SU-DHL-6 (cell line): Measurements from ENCODE around the gene GRK3.

Source experiments
- H2AFZ ChIP-seq: fragments of 200-600 bp; sonication (generic); 2 replicates; pipeline ENCODE4 v1.6.1; 2014; ENCODE audit warnings: low read depth, mild to moderate bottlenecking, moderate library complexity, mixed read lengths, antibody characterized with exemption, low read length; ENCODE audit not compliant: severe bottlenecking
- H3F3A ChIP-seq: fragments of 200-600 bp; shearing (Covaris generic); 2 replicates; pipeline ENCODE4 v1.6.0; 2016; ENCODE audit warnings: antibody characterized with exemption, mild to moderate bottlenecking; ENCODE audit not compliant: insufficient read depth
- H3K27ac ChIP-seq: fragments of 200-600 bp; sonication (generic); 2 replicates; pipeline ENCODE4 v1.5.1; 2016; ENCODE audit warnings: low read depth, mild to moderate bottlenecking, low read length, moderate library complexity, mixed read lengths
- H3K27me3 ChIP-seq: fragments of 200-600 bp; sonication (generic), shearing (Covaris generic); 2 replicates; pipeline ENCODE4 v1.6.0; 2014; ENCODE audit warnings: mild to moderate bottlenecking, low read length
- H3K36me3 ChIP-seq: fragments of 200-600 bp; sonication (generic); 2 replicates; pipeline ENCODE4 v1.6.1; 2014; ENCODE audit warnings: mild to moderate bottlenecking, low read length, mixed read lengths
- H3K4me2 ChIP-seq: fragments of 300-600, 200-600 bp; shearing (Covaris generic), sonication (generic); 2 replicates; pipeline ENCODE4 v1.6.0; 2014; ENCODE audit warnings: low read length, low read depth, mild to moderate bottlenecking; ENCODE audit not compliant: poor library complexity, severe bottlenecking
- H3K4me3 ChIP-seq: fragments of 200-600 bp; sonication (generic); 2 replicates; pipeline ENCODE4 v1.5.1; 2014; ENCODE audit warnings: antibody characterized with exemption, low read length, mild to moderate bottlenecking, mixed read lengths; ENCODE audit not compliant: insufficient read depth, poor library complexity, severe bottlenecking
- H3K79me2 ChIP-seq: fragments of 200-600 bp; sonication (generic); 2 replicates; pipeline ENCODE4 v1.6.1; 2014; ENCODE audit warnings: mild to moderate bottlenecking, low read length, moderate library complexity; ENCODE audit not compliant: insufficient read depth
- H3K9ac ChIP-seq: fragments of 200-600 bp; sonication (generic); 2 replicates; pipeline ENCODE4 v1.7.0; 2014; ENCODE audit warnings: mild to moderate bottlenecking, low read length
- H3K9me2 ChIP-seq: fragments of 200-600 bp; sonication (generic); replicated peaks from 2 replicates; pipeline ENCODE4 v1.6.1; 2014; ENCODE audit warnings: low read length; ENCODE audit not compliant: insufficient read depth
- H3K9me3 ChIP-seq: fragments of 200-600 bp; sonication (generic); 2 replicates; pipeline ENCODE4 v1.6.1; 2014; ENCODE audit warnings: low read length, mixed read lengths; ENCODE audit not compliant: insufficient read depth
- H4K20me1 ChIP-seq: fragments of 200-600 bp; sonication (generic); 2 replicates; pipeline ENCODE4 v1.6.1; 2014; ENCODE audit warnings: low read depth, mild to moderate bottlenecking, antibody characterized with exemption, low read length, moderate library complexity, mixed read lengths
- CTCF ChIP-seq: fragments of 200-600 bp; sonication (generic); IDR thresholded peaks from one replicate; pipeline ENCODE4 v1.5.1; 2017; ENCODE audit warnings: antibody characterized with exemption, mild to moderate bottlenecking, low read length, moderate library complexity; ENCODE audit not compliant: insufficient read depth, poor library complexity, severe bottlenecking
- EZH2phosphoT487 ChIP-seq: fragments of 200-600 bp; sonication (generic), shearing (Covaris generic); conservative IDR thresholded peaks from 2 replicates; pipeline ENCODE4 v1.6.1; 2018; ENCODE audit warnings: mild to moderate bottlenecking, antibody characterized with exemption, low read length, moderate library complexity, mixed read lengths

The GRK3 gene

GRCh38 chr22:25668437-25668836 lies 104.0 kb downstream of the GRK3 start:
- H3K9ac ChIP-seq = no peak overlapping the region
- H2AFZ ChIP-seq = no peak overlapping the region
- no peaks in the 10 kb centered on the region for H3K79me2 ChIP-seq
- TF ChIP-seq CTCF = no peak
- no peak overlapping the region for H3K4me3 ChIP-seq
- no peaks in the 10 kb centered on the region for H3K9me3 ChIP-seq
- no peaks in the 10 kb centered on the region for H3K9me2 ChIP-seq
- no peaks in the 10 kb centered on the region for H3K36me3 ChIP-seq
- no peaks in the 10 kb centered on the region for H4K20me1 ChIP-seq
- H3K27me3 ChIP-seq = no peaks in the 10 kb centered on the region
- no peaks in the 10 kb centered on the region for H3F3A ChIP-seq
- H3K27ac ChIP-seq = no peak overlapping the region
- H3K4me2 ChIP-seq = no peak overlapping the region

GRCh38 chr22:25669253-25670069 lies 105.0 kb downstream of the GRK3 start:
- Histone ChIP-seq H3K4me2 (no peak overlapping the region), H3F3A (no peaks in the 10 kb centered on the region), H3K79me2 (no peaks in the 10 kb centered on the region), H3K27me3 (no peaks in the 10 kb centered on the region), H3K9me3 (no peaks in the 10 kb centered on the region), H3K27ac (no peak overlapping the region), H3K9me2 (no peaks in the 10 kb centered on the region), H3K36me3 (no peaks in the 10 kb centered on the region), H3K9ac (no peak overlapping the region), H3K4me3 (no peak overlapping the region), H2AFZ (no peak overlapping the region), H4K20me1 (no peaks in the 10 kb centered on the region)
- no peak for TF ChIP-seq EZH2phosphoT487
- TF ChIP-seq CTCF = no peak

GRCh38 chr22:25670070-25670461 lies 105.6 kb downstream of the GRK3 start:
- Histone ChIP-seq H3K36me3 (no peaks in the 10 kb centered on the region), H3K4me2 (no peak overlapping the region)

More at GRCh38 chr22:25670070-25670461, 105.6 kb downstream of the GRK3 start:
- H3F3A ChIP-seq = no peaks in the 10 kb centered on the region
- no peak overlapping the region for H2AFZ ChIP-seq
- no peak overlapping the region for H3K9ac ChIP-seq
- H3K27me3 ChIP-seq = no peaks in the 10 kb centered on the region
- H4K20me1 ChIP-seq = no peaks in the 10 kb centered on the region
- H3K27ac ChIP-seq = no peak overlapping the region
- no peaks in the 10 kb centered on the region for H3K9me2 ChIP-seq
- H3K4me3 ChIP-seq = no peak overlapping the region
- TF ChIP-seq EZH2phosphoT487 (no peak), CTCF (no peak)
- no peaks in the 10 kb centered on the region for H3K79me2 ChIP-seq
- no peaks in the 10 kb centered on the region for H3K9me3 ChIP-seq
